GM12872 (cell line): Measurements from ENCODE around the gene FBXW2.

ENCODE experiments used
- CTCF ChIP-seq: IDR thresholded peaks from 3 replicates; pipeline ENCODE4 v1.5.1; 2011; ENCODE audit warnings: low read depth, mild to moderate bottlenecking, low read length, moderate library complexity; ENCODE audit not compliant: insufficient read depth

FBXW2 gene

GRCh38 chr9:120792898-120793765, at the start of gene FBXW2:
Gene FBXW2 (minus strand): TSS chr9:120793416. CDS start chr9:120788258, 5,158 bp downstream.
- no peak for TF ChIP-seq CTCF

- TF ChIP-seq CTCF, result no peak
These were observed 48.9 kb upstream of the FBXW2 start for GRCh38 chr9:120841930-120842684.

GRCh38 chr9:120839146-120839545, 45.9 kb upstream of the FBXW2 start:
- TF ChIP-seq CTCF, result no peak

- no peak for TF ChIP-seq CTCF
These were observed 44.7 kb upstream of the FBXW2 start for GRCh38 chr9:120837921-120838320.

GRCh38 chr9:120833325-120833724, 40.1 kb upstream of the FBXW2 start:
- TF ChIP-seq CTCF, result no peak

- no peak for TF ChIP-seq CTCF
These were observed 39.6 kb upstream of the FBXW2 start for GRCh38 chr9:120832807-120833206.

GRCh38 chr9:120830865-120831264, 37.6 kb upstream of the FBXW2 start:
- TF ChIP-seq CTCF, result no peak
